HepG2 (cell line): ENCODE data around the gene LAMA5. TPM values are rescaled to one million over a fixed set of nuclear protein-coding genes. Genes with fewer than 3 reads are reported as not detected.
A peak's percentile ranks its signal among the peaks of the same experiment; 100 is the strongest.

Experiments used
- HNF4G ChIP-seq, 2 experiments: sonication (generic) in 1 of 2; formaldehyde crosslinking in 1 of 2; IDR thresholded peaks; 2 replicates each; pipeline versions ENCODE4 v1.4.0 to v1.6.1; 2011 to 2020; ENCODE audit warnings: borderline replicate concordance in 2 of 2, low read depth in 2 of 2, mild to moderate bottlenecking in 2 of 2, low read length in 1 of 2, missing genetic modification reagents in 1 of 2, moderate library complexity in 1 of 2
- LCORL ChIP-seq, 2 experiments: fragments of 450-650 bp in 1 of 2; sonication (generic) in 1 of 2; formaldehyde crosslinking in 1 of 2; IDR thresholded peaks; 2 replicates each; pipeline versions ENCODE4 v1.5.0 to v1.6.1; 2017 to 2020; ENCODE audit warnings: antibody characterized with exemption in 1 of 2, missing genetic modification reagents in 1 of 2
- NCOA1 ChIP-seq: sonication (generic); formaldehyde crosslinking; IDR thresholded peaks from 2 replicates; pipeline ENCODE4 v1.9.0; 2021; ENCODE audit warnings: missing genetic modification reagents
- PATZ1 ChIP-seq: sonication (generic); formaldehyde crosslinking; IDR thresholded peaks from 2 replicates; pipeline ENCODE4 v1.4.0; 2020; ENCODE audit warnings: missing genetic modification reagents
- PHF21A ChIP-seq: sonication (generic); formaldehyde crosslinking; IDR thresholded peaks from 2 replicates; pipeline ENCODE4 v1.5.0; 2020; ENCODE audit warnings: mild to moderate bottlenecking, missing genetic modification reagents
- POGZ ChIP-seq: sonication (generic); formaldehyde crosslinking; IDR thresholded peaks from 2 replicates; pipeline ENCODE4 v1.4.0; 2020; ENCODE audit warnings: mild to moderate bottlenecking, missing genetic modification reagents
- SOX6 ChIP-seq, 2 experiments: fragments of 450-650 bp in 1 of 2; sonication (generic) in 1 of 2; formaldehyde crosslinking in 1 of 2; IDR thresholded peaks; 2 replicates each; pipeline versions ENCODE4 v1.4.0 to v1.6.1; 2017 to 2020; ENCODE audit warnings: antibody characterized with exemption in 1 of 2, mild to moderate bottlenecking in 1 of 2, missing genetic modification reagents in 1 of 2
- THAP9 ChIP-seq: sonication (generic); formaldehyde crosslinking; IDR thresholded peaks from 2 replicates; pipeline ENCODE4; 2020; ENCODE audit warnings: missing genetic modification reagents, mild to moderate bottlenecking, borderline replicate concordance
- ZNF225 ChIP-seq: sonication (generic); formaldehyde crosslinking; IDR thresholded peaks from 2 replicates; pipeline ENCODE4 v1.4.0; 2020; ENCODE audit warnings: mild to moderate bottlenecking, missing genetic modification reagents
- ZNF383 ChIP-seq: sonication (generic); formaldehyde crosslinking; IDR thresholded peaks from 2 replicates; pipeline ENCODE4 v1.4.0; 2020; ENCODE audit warnings: missing genetic modification reagents, mild to moderate bottlenecking, borderline replicate concordance
- polyA plus RNA-seq, 8 experiments: library from polyadenylated mRNA; depleted of rRNA in 3 of 8; stranded (reverse) in 7 of 8; unstranded in 1 of 8; fragments of >200 nt; fragmentation: Illumina TruSeq in 4 of 8; extraction: Trizol in 4 of 8; gene quantifications; 2 replicates each; pipeline versions ENCODE4 v1.2.1 to v1.2.3, GENCODE V29; 2011 to 2016; ENCODE audit warnings: low read depth in 4 of 8, missing spikeins in 1 of 8, mixed read lengths in 1 of 8; ENCODE audit not compliant: insufficient read depth in 1 of 8
- total RNA-seq, 5 experiments: library from RNA; depleted of rRNA; stranded (reverse); fragments of >200 nt; fragmentation: Illumina TruSeq; extraction: Trizol; gene quantifications; 2 replicates each; pipeline ENCODE4 v1.2.3, GENCODE V29; 2016; ENCODE audit warnings: low read depth in 1 of 5
- TF ChIP-seq, protein P1 (sequence below): IDR thresholded peaks from 2 replicates; pipeline ENCODE4 v1.4.0; 2020; ENCODE audit warnings: mild to moderate bottlenecking, missing genetic modification reagents
- TF ChIP-seq, protein P2 (sequence below): IDR thresholded peaks from 2 replicates; pipeline ENCODE4 v1.6.1; 2016
- TF ChIP-seq, protein P3 (sequence below): sonication (generic); formaldehyde crosslinking; IDR thresholded peaks from 2 replicates; pipeline ENCODE4 v1.5.1; 2020; ENCODE audit warnings: missing genetic modification reagents, mild to moderate bottlenecking, borderline replicate concordance
- TF ChIP-seq, protein P4 (sequence below): sonication (generic); formaldehyde crosslinking; IDR thresholded peaks from 2 replicates; pipeline ENCODE4 v1.5.0; 2020; ENCODE audit warnings: mild to moderate bottlenecking, missing genetic modification reagents

The LAMA5 gene
- total and polyA plus RNA-seq, 2 of the 13 experiments (the other 11 are each of a cell fraction or from before 2014, with no cell fraction given), result 21.0 to 44.7 TPM

DNA sequence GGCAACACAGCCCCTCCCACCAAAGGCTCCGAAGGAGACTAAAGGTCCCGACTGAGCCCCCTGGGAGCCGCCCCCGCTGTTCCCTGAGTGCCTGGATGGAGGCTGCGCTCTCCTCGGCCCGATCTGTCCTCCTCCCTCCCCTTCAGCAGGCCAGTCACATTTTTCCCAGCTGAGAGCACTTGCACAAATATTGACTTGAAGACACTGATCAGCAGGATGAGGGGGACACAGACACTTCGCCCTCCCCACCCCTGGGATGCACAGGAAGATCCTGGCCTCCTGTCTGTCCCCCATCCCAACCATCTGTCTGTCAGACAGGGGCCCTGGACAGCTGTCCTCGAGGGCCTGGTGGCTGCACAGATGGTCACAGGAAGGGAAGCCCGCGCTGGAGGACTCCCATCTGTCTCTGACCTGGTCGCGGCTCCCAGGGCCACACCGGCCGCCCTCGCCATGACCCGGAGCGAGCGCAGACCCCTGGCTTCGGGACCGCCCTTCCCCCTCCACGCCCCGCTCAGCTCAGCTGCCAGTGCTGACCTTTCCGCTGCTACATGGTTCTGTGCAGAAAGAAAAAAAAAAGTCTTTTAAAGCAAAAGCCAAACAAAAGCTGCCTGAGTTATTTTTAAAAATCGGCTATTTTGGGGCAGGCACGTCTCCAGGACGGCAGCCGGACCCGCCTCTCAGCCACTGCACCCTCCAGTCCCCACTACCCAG is 11.1 kb downstream of the LAMA5 start (continued):
- TF ChIP-seq, protein P1, sequence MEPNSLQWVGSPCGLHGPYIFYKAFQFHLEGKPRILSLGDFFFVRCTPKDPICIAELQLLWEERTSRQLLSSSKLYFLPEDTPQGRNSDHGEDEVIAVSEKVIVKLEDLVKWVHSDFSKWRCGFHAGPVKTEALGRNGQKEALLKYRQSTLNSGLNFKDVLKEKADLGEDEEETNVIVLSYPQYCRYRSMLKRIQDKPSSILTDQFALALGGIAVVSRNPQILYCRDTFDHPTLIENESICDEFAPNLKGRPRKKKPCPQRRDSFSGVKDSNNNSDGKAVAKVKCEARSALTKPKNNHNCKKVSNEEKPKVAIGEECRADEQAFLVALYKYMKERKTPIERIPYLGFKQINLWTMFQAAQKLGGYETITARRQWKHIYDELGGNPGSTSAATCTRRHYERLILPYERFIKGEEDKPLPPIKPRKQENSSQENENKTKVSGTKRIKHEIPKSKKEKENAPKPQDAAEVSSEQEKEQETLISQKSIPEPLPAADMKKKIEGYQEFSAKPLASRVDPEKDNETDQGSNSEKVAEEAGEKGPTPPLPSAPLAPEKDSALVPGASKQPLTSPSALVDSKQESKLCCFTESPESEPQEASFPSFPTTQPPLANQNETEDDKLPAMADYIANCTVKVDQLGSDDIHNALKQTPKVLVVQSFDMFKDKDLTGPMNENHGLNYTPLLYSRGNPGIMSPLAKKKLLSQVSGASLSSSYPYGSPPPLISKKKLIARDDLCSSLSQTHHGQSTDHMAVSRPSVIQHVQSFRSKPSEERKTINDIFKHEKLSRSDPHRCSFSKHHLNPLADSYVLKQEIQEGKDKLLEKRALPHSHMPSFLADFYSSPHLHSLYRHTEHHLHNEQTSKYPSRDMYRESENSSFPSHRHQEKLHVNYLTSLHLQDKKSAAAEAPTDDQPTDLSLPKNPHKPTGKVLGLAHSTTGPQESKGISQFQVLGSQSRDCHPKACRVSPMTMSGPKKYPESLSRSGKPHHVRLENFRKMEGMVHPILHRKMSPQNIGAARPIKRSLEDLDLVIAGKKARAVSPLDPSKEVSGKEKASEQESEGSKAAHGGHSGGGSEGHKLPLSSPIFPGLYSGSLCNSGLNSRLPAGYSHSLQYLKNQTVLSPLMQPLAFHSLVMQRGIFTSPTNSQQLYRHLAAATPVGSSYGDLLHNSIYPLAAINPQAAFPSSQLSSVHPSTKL (CRISPR knock-in tag), result 0 out of 2 replicates have a peak, but pooled peaks have one; percentile 20
- TF ChIP-seq, protein P2, sequence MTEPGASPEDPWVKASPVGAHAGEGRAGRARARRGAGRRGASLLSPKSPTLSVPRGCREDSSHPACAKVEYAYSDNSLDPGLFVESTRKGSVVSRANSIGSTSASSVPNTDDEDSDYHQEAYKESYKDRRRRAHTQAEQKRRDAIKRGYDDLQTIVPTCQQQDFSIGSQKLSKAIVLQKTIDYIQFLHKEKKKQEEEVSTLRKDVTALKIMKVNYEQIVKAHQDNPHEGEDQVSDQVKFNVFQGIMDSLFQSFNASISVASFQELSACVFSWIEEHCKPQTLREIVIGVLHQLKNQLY (CRISPR knock-in tag), result no peak
- TF ChIP-seq PHF21A, result 0 out of 2 replicates have a peak, but pooled peaks have one; percentile 16
- TF ChIP-seq THAP9 (CRISPR knock-in tag), result no peak
- TF ChIP-seq HNF4G (IDR thresholded peaks at IDR 0.05; ENCODE audit: borderline replicate concordance, low read depth, low read length), result no peak
- TF ChIP-seq HNF4G (CRISPR knock-in tag; IDR thresholded peaks at IDR 0.05; ENCODE audit: borderline replicate concordance, low read depth), result no peak
- no peak for TF ChIP-seq NCOA1 (CRISPR knock-in tag)
- TF ChIP-seq ZNF383 (CRISPR knock-in tag), result no peak
- no peak for TF ChIP-seq ZNF225 (CRISPR knock-in tag)
- TF ChIP-seq, protein P3, sequence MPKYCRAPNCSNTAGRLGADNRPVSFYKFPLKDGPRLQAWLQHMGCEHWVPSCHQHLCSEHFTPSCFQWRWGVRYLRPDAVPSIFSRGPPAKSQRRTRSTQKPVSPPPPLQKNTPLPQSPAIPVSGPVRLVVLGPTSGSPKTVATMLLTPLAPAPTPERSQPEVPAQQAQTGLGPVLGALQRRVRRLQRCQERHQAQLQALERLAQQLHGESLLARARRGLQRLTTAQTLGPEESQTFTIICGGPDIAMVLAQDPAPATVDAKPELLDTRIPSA (CRISPR knock-in tag), result no peak
- TF ChIP-seq PATZ1 (CRISPR knock-in tag), result peak; percentile 88
- no peak for TF ChIP-seq SOX6 (IDR thresholded peaks at IDR 0.05)
- TF ChIP-seq SOX6 (CRISPR knock-in tag; IDR thresholded peaks at IDR 0.05), result no peak
- TF ChIP-seq, protein P4, sequence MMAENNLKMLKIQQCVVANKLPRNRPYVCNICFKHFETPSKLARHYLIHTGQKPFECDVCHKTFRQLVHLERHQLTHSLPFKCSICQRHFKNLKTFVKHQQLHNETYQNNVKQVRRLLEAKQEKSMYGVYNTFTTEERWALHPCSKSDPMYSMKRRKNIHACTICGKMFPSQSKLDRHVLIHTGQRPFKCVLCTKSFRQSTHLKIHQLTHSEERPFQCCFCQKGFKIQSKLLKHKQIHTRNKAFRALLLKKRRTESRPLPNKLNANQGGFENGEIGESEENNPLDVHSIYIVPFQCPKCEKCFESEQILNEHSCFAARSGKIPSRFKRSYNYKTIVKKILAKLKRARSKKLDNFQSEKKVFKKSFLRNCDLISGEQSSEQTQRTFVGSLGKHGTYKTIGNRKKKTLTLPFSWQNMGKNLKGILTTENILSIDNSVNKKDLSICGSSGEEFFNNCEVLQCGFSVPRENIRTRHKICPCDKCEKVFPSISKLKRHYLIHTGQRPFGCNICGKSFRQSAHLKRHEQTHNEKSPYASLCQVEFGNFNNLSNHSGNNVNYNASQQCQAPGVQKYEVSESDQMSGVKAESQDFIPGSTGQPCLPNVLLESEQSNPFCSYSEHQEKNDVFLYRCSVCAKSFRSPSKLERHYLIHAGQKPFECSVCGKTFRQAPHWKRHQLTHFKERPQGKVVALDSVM (CRISPR knock-in tag), result no peak
- TF ChIP-seq POGZ, result no peak
- no peak for TF ChIP-seq LCORL (IDR thresholded peaks at IDR 0.05)
- TF ChIP-seq LCORL (CRISPR knock-in tag; IDR thresholded peaks at IDR 0.05), result 0 out of 2 replicates have a peak, but pooled peaks have one; percentile 25
